ENCODE measurements around the gene XPNPEP3. TPM values are rescaled to one million over a fixed set of nuclear protein-coding genes. Genes with fewer than 3 reads are reported as not detected.

XPNPEP3 gene
- 10 to 100 TPM in 5 of 6 experiments, 1 to 10 TPM in 1; 9.2 to 33.7 (median 18.5) TPM for total RNA-seq
- long read RNA-seq, partial matches to known transcripts, result 0 of 8 reads
- long read RNA-seq, other reads (novel, unspliced or antisense), result 6 of 8 reads

DNA sequence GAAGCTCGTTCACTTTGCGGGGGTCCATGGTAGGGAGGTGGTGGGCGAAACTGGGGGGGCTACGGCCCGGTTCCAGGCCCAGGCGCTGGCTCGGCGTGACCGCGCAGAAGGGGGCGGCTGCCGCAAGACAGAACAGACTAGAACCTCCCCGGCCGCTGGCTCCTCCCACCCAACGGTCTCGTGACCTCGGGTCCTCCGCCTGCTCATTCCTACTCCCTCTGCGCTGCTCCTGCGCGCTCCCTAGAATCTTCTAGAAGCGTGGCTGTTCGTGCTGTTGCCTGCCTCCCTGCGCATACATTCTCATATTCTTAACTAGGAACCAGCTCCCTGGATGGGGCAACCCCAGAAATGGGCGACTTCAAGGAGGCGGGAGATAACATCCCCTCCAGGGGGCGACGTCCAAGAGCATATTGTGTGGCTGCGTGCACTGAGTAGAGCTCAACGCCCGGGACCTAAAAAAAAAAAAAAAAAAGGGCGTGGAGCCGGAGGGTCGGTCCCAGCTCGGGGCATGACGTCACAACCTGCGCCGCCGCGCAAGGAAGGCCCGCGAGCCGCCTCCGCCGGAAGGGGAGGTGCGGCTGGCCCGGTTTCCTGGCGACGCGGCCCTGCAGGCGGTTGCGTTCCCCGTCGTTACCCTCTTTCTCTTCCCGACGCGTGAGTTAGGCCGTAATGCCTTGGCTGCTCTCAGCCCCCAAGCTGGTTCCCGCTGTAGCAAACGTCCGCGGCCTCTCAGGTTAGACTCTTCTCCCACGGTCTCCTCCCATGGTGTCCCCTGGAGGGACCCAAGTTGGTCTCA is at the start of gene XPNPEP3, which contains the start of gene ST13:
TSS of gene XPNPEP3 (plus strand) at position 636 of the 796 bp plus-strand sequence. CDS start at position 670, 34 bp downstream.
TSS of gene ST13 (minus strand) at position 127 of the 796 bp plus-strand sequence. CDS start at position 28, 99 bp downstream.
- ATAC-seq (peak; percentile 93 to 97 (median 93)), DNase-seq (peak; percentile 98 to 99 (median 98))
- Histone ChIP-seq H3K4me3 (peak within 1 kb of the TSS; percentile 72 to 92 (median 85)), H3K4me1 (peaks cover 0 to 45% (median 24%) of the 10 kb centered on the region in 4 donors), H3K27ac (peak within 1 kb of the TSS; percentile 98 to 100 (median 99)), H3K9me3 (no peaks in the 10 kb centered on the region), H3K27me3 (no peaks in the 10 kb centered on the region), H3K36me3 (no peaks in the 10 kb centered on the region)
- TF ChIP-seq CTCF (IDR thresholded peaks at IDR 0.05) (peak in 2 of 4 donors; percentile 9 to 10), POLR2A (IDR thresholded peaks at IDR 0.05) (peak; percentile 58)
- WGBS (ENCODE audit: insufficient coverage, low coverage, low lambda C conversion rate, missing lambda C conversion rate), result under 1% methylated on average over 28 of the region's 63 CpGs
- intact Hi-C loops (cut with DNase I), result no loop called here

DNA sequence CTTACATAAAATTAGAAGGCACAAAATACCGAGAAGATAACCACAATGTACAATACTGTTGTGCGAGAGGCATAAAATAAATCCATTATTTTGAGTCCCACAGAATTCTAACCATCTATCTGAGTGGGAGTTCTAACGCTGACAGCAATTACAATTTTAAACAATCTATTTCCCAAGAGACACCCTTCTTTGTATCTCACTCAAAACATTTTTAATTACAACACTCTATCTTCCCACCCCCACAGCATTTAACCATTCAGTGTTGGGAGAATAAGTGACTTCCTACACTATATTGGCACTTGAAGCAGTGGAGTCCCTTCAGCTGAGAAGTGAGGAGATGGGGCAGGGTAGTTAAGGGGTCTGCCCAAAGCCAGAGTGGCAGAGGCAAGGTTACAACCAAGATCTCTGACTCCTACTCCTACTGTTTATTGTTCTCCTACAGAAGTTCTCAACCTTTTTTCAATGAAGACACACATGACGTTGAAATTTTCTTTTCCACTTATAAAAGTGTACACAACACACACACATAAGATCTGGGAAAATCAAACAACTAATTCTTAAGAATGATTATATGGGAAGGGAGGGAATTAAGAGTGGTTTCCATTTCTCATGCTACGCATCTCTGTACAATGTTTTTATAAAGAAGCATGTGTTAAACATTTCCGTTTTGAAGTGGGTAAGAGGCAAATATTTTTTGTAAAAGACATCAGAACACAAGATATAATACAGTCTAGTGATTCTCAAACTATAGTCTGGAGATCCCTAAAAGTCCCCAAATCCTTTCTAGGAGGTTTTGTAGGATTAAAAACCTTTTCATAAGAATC is 48.7 kb upstream of the XPNPEP3 start:
- WGBS (ENCODE audit: insufficient coverage, low coverage, low lambda C conversion rate, missing lambda C conversion rate), result 56% methylated on average over 6 of the region's 6 CpGs
- Histone ChIP-seq H3K4me3 (no peak overlapping the region), H3K9me3 (no peaks in the 10 kb centered on the region), H3K27me3 (no peaks in the 10 kb centered on the region), H3K27ac (no peak overlapping the region), H3K4me1 (no peaks in the 10 kb centered on the region), H3K36me3 (no peaks in the 10 kb centered on the region)
- DNase-seq (no peak), ATAC-seq (no peak)
- TF ChIP-seq POLR2A (IDR thresholded peaks at IDR 0.05), result no peak
- TF ChIP-seq CTCF (IDR thresholded peaks at IDR 0.05), result no peak
- intact Hi-C loops (cut with DNase I), result no loop called here

DNA sequence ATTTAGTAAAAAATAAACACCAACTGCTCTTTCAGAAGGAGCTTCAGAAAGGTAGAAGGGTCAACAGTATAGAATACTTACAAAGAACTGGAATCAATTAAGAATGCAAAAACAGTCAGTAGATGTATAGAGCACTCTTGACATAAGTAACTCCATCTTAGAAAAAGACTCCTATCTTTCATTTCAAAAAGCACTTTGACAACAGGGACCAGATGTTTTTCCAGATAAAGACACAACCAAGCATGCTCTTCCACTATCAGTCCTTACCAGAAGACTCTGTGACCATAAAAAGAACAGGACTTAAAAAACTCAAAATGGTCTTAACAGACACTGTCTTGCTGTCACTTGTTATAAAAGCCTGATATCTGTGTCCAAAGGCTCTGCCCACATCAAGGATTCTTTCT is 43.0 kb upstream of the XPNPEP3 start:
- intact Hi-C loops (cut with DNase I), result no loop called here
- H3K27ac ChIP-seq, result no peak overlapping the region
- DNase-seq (no peak), ATAC-seq (no peak)
- no peaks in the 10 kb centered on the region for H3K27me3 ChIP-seq
- no peak for TF ChIP-seq CTCF (IDR thresholded peaks at IDR 0.05)
- no peak for TF ChIP-seq POLR2A (IDR thresholded peaks at IDR 0.05)
- peaks cover 0 to 9% (median 2%) of the 10 kb centered on the region in 4 donors for H3K4me1 ChIP-seq
- H3K9me3 ChIP-seq, result no peaks in the 10 kb centered on the region
- no peak overlapping the region for H3K4me3 ChIP-seq
- H3K36me3 ChIP-seq, result peaks cover 0 to 1% (median 0%) of the 10 kb centered on the region in 4 donors

DNA sequence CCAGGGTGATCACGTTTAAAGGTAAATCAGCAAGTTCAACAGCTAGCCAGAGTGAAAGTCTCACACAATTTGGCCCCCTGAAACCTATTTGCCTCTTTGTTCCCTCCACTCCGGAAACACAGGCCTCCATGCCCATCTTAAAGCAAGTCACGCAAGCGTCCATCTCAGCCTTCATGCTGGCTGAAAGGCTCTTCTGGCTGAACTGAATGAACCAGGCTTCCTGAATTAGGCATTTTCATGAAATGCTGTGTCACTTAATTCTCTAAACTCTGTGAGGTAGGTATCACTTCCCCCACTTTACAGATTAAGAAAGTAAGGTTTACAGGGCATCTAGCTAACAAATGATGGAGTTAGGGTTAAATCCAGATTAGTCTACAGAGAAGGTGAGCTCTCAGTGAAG is 39.2 kb upstream of the XPNPEP3 start:
- H3K27ac ChIP-seq, result no peak overlapping the region
- H3K9me3 ChIP-seq, result no peaks in the 10 kb centered on the region
- peaks cover 0 to 1% (median 0%) of the 10 kb centered on the region in 4 donors for H3K36me3 ChIP-seq
- DNase-seq (no peak), ATAC-seq (no peak)
- TF ChIP-seq POLR2A (IDR thresholded peaks at IDR 0.05), result no peak
- no peak overlapping the region for H3K4me3 ChIP-seq
- intact Hi-C loops (cut with DNase I), result no loop called here
- WGBS (ENCODE audit: insufficient coverage, low coverage, low lambda C conversion rate, missing lambda C conversion rate), result 98% methylated on average over 4 of the region's 4 CpGs
- H3K4me1 ChIP-seq, result peaks cover 0 to 29% (median 6%) of the 10 kb centered on the region in 4 donors
- no peaks in the 10 kb centered on the region for H3K27me3 ChIP-seq
